SJCRH30 (cell line): ENCODE results near the gene MAPK11. TPM values are rescaled to one million over a fixed set of nuclear protein-coding genes. Genes with fewer than 3 reads are reported as not detected.

Source experiments
- DNase-seq, 2 experiments: peaks; one replicate each; pipeline ENCODE4 v3.0.0-alpha.2; 2015 to 2020
- H3K27ac ChIP-seq: fragments of 250-450 bp; sonication (Bioruptor Pico); 2 replicates; pipeline ENCODE4 v1.5.1; 2020; ENCODE audit warnings: mild to moderate bottlenecking, moderate library complexity
- H3K27me3 ChIP-seq: fragments of 250-450 bp; sonication (Bioruptor Pico); 2 replicates; pipeline ENCODE4 v1.5.1; 2020; ENCODE audit warnings: mild to moderate bottlenecking, moderate library complexity
- H3K36me3 ChIP-seq: fragments of 250-450 bp; sonication (Bioruptor Pico); 2 replicates; pipeline ENCODE4 v1.5.1; 2020; ENCODE audit warnings: mild to moderate bottlenecking, moderate library complexity
- H3K4me1 ChIP-seq: fragments of 250-450 bp; sonication (Bioruptor Pico); 2 replicates; pipeline ENCODE4 v1.5.1; 2020; ENCODE audit warnings: mild to moderate bottlenecking, moderate library complexity
- H3K4me3 ChIP-seq: fragments of 250-450 bp; sonication (Bioruptor Pico); 2 replicates; pipeline ENCODE4 v1.5.1; 2020; ENCODE audit warnings: mild to moderate bottlenecking, moderate library complexity
- H3K9me3 ChIP-seq: fragments of 250-450 bp; sonication (Bioruptor Pico); replicated peaks from 2 replicates; pipeline ENCODE4 v1.5.1; 2020; ENCODE audit warnings: mild to moderate bottlenecking, moderate library complexity
- total RNA-seq: library from RNA; depleted of rRNA; stranded (reverse); fragments of >200 nt; shearing (Covaris generic); gene quantifications from 2 replicates; pipeline ENCODE4 v1.2.3, GENCODE V29; 2014

The MAPK11 gene
- total RNA-seq, 1 experiment from 2014 or later: 4.2 TPM

DNA sequence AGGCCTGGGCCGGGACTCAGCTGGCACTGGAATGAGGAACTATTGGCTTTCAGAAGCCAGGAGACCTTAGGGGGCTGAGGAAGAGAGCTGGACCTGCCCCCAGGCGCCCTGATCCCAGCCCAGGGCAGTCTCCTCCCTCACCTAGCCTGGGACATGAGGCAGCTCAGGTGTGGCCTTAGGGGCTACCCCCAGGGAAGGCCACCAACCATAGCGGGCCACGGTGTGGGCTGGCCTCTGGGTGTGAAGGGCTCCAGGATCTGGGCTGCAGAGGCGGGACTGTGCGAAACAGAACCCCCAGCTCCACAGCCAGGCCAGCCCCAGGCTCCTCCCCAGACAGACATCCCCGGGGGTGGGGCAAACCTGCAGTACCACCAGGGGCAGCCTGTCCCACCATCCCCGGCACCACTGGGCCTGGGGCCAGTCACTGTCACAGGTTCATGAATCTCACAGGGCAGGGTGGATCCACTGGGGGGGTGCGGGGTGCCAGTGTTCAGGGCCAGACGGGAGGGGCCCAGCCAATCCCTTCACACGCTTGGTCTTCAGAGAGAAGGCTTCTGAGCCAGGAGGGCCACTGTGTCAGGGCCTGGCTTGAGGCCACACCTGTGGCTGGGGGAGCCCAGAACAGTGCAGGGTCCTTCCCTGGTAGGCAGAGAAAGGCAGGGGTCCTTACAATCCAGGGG lies 33.8 kb upstream of the MAPK11 start:
- peaks cover 47% of the 10 kb centered on the region for H3K4me1 ChIP-seq
- H3K27ac ChIP-seq: 0 out of 2 replicates have a peak overlapping the region, but pooled peaks have one; percentile 10
- H3K4me3 ChIP-seq: no peak overlapping the region
- peaks cover 34% of the 10 kb centered on the region for H3K36me3 ChIP-seq
- no peak for DNase-seq
- no peaks in the 10 kb centered on the region for H3K9me3 ChIP-seq
- H3K27me3 ChIP-seq: no peaks in the 10 kb centered on the region

DNA sequence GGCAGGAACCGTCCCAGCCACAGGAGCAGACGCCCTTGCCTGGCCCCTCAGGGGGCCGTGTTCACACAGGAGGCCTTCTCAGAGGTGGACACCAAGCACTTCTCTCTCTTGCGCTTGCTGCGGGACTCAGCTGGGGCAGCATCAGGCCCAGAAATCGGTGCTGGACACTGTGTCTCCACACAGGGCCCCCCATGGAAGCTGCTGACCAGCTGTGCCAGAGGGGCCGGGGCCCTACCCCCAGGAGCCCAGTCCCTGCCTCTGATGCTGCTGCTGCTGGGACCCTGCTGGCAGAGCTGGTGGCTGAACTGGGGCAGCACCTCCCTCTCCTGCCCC lies 33.3 kb upstream of the MAPK11 start:
- no peak overlapping the region for H3K27ac ChIP-seq
- H3K4me3 ChIP-seq: no peak overlapping the region
- DNase-seq: no peak
- peaks cover 41% of the 10 kb centered on the region for H3K4me1 ChIP-seq
- H3K27me3 ChIP-seq: no peaks in the 10 kb centered on the region
- H3K9me3 ChIP-seq: no peaks in the 10 kb centered on the region
- peaks cover 34% of the 10 kb centered on the region for H3K36me3 ChIP-seq

DNA sequence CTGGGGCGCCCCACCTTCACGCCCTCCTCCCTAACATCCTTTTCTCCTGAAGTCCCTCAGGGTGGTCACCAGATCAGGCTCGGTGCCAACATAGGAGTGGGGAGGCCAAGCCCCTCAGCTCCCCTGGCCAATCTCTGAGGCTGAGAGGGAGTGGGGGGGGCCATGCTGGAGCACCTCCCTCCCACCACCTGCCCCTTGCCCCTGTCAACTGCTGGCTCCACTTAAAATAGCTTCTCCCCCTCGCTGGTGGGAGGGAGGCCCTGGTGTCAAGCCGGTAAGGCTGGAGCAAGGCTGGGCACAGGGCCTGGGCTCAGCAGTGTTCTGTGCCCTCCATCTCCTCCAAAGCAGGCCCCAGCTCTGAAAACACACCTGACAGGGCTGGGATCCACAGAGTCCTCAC lies 32.4 kb upstream of the MAPK11 start:
- Histone ChIP-seq H3K27ac (no peak overlapping the region), H3K4me3 (no peak overlapping the region), H3K9me3 (no peaks in the 10 kb centered on the region), H3K4me1 (peaks cover 34% of the 10 kb centered on the region), H3K27me3 (no peaks in the 10 kb centered on the region), H3K36me3 (peaks cover 34% of the 10 kb centered on the region)
- peak; percentile 57 to 66 for DNase-seq

DNA sequence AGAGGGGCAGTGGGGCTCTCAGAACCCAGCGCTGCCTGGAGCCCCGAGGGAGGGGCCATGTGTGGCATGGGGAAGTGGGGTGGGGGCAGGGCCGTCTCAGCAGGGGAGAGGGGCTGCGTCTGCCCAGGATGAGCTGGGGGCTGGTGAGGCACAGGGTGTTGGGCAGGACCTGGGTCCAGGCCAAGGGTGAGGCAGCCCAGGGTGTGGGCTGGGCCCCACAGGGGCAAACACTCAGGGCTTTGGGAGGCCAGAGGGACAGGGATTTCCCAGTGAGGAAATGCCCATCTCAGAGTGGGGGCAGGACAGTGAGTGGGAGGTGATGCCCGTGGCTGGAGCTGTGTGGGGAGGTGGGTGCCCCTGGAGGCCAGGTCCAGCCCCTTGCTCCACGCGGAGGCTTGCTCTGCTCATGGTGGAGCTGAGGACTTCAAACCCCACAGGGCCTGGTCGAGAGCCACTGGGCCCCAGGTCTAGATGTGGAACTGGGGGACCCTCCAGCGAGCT lies 31.9 kb upstream of the MAPK11 start:
- peaks cover 34% of the 10 kb centered on the region for H3K4me1 ChIP-seq
- no peaks in the 10 kb centered on the region for H3K9me3 ChIP-seq
- H3K27me3 ChIP-seq: no peaks in the 10 kb centered on the region
- DNase-seq: no peak
- H3K36me3 ChIP-seq: peaks cover 34% of the 10 kb centered on the region
- no peak overlapping the region for H3K4me3 ChIP-seq
- no peak overlapping the region for H3K27ac ChIP-seq

DNA sequence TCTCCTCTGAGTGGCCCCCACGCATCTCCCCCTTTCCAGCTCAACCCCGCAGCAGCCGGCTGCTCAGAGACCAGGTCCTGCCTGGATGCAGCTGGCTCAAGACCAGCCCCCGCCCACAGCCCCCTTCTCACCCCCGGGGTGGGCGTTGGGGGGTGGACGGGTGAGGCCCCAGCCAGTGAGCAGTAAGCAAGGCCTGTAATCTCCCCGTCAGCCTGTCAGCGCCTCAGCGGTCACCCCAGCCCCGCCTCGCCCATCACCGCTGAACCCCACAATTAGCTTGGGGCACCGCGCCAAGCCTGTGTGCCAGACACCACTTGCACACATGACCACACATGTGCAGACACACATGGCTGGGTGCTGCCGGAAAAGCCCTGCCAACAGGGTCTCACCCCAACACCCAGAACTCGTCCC lies 31.4 kb upstream of the MAPK11 start:
- H3K4me1 ChIP-seq: peaks cover 34% of the 10 kb centered on the region
- no peaks in the 10 kb centered on the region for H3K27me3 ChIP-seq
- H3K27ac ChIP-seq: no peak overlapping the region
- no peak for DNase-seq
- peaks cover 34% of the 10 kb centered on the region for H3K36me3 ChIP-seq
- H3K9me3 ChIP-seq: no peaks in the 10 kb centered on the region
- H3K4me3 ChIP-seq: no peak overlapping the region

DNA sequence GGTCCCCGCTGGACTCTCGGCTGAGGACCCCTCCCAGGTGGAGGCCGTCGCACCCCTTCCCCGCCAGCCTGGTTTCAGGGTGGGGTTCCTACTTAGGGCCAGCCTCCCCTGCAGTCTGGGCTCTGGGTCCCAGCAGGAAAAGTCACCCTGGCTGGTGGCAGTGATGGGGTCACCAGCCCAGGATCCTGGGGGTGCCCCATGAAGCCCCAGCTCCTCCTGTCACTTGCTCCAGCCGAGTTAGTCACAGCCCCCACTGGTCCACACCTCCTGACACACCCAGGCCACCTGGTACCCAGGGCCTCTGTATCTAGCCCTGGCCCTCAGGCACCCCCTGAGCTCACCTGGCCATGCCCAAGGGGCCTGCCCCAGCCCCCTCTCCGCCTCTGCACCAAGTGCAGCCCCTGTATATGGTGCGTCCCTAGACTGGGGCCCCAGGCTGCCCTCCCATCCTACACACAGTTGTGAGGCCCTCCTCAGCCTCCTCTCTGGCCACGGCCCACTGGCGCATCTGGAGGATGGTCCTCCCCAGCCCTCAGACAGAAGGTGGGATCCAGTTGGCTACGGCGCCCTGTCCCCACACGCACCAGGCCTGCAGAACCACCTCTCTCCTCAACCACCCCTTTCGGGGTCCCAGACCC lies 30.6 kb upstream of the MAPK11 start:
- no peak overlapping the region for H3K4me3 ChIP-seq
- DNase-seq: no peak
- H3K4me1 ChIP-seq: peaks cover 34% of the 10 kb centered on the region
- H3K9me3 ChIP-seq: no peaks in the 10 kb centered on the region
- no peaks in the 10 kb centered on the region for H3K27me3 ChIP-seq
- H3K36me3 ChIP-seq: peaks cover 34% of the 10 kb centered on the region
- no peak overlapping the region for H3K27ac ChIP-seq

DNA sequence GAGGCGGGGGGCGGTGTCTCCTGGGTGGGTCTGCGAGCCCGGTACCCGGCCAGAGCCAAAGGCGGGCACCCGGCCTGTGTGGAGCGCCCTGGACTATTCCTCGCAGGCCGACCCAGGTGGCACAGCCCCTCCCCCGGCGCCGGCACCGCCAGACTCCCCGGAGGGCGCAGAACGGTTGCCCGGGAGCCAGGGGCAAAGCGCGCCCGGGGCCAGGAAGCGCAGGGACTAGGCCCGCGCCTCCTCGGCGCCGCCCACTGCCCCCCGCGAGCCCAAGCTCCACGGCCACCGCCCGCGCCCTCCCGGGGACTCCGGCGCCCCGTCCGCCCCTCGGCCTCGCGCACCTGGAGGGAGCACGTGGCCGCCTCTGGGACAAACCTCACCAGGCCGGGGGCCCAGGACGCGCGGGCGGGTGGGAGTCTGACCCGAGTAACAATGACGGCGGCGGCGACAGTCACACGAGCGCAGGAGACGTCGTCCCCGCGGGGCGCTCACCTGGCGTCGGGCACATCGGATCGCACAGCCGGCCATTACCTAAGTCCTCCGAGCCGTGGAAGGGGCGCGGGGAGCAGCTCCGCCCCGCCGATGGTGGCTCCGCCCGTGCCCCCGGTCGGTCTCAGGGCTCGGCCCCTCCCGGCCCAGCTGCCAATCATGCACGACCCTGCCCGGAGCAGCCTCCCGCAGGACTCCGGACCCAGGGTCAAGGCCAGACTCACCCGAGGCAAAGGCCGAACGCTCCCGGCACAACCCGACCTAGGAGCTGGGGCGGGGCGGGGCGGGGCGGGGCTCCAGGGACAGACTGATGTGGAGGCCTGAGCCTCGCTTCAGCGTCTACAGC lies 29.8 kb upstream of the MAPK11 start:
- no peaks in the 10 kb centered on the region for H3K27me3 ChIP-seq
- H3K27ac ChIP-seq: no peak overlapping the region
- H3K36me3 ChIP-seq: peaks cover 32% of the 10 kb centered on the region
- H3K4me1 ChIP-seq: peaks cover 28% of the 10 kb centered on the region
- H3K4me3 ChIP-seq: no peak overlapping the region
- no peak for DNase-seq
- no peaks in the 10 kb centered on the region for H3K9me3 ChIP-seq

DNA sequence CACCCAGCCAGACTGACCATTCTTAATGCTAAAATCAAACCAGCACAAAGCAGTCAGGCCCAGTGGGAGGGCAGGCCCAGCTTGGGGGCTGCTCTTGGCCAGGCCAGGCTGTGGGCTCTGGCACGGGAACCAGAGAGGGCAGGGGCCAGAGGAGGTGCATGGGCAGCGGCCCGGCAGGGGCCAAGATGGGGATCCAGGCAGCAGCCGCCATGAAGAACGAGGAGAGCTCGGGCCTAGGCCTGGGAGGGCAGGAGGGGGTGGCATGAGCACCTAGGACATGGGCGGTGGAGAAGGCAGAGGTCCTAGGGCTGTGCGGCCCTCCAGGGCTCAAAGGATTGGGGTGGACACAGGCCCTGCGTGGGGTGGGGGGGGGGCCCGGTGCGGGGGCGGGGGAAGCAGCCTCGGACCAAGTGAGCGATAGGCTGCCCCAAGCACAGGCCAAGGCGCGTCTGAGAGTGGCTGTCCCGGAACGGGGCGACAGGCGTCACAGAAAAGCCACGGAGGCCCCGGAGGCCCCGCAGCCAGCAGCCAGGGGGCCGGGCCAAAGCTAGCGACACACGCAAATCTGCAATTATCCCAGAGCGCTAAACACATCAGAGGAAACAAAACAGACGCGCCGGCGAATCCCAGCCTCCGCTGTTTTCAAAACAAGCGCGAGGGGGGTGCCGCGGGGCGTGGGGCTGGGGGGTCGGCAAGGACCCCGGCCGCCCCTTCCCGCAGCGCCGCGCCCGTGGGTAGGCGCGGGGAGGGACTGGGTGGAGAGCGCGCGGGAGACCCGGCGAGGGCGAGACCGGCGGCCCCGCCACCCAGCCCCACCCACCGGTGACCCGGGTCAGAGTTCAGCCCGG lies 29.0 kb upstream of the MAPK11 start:
- no peak for DNase-seq
- no peak overlapping the region for H3K4me3 ChIP-seq
- H3K27ac ChIP-seq: no peak overlapping the region
- no peaks in the 10 kb centered on the region for H3K27me3 ChIP-seq
- peaks cover 27% of the 10 kb centered on the region for H3K4me1 ChIP-seq
- no peaks in the 10 kb centered on the region for H3K9me3 ChIP-seq
- H3K36me3 ChIP-seq: peaks cover 26% of the 10 kb centered on the region

DNA sequence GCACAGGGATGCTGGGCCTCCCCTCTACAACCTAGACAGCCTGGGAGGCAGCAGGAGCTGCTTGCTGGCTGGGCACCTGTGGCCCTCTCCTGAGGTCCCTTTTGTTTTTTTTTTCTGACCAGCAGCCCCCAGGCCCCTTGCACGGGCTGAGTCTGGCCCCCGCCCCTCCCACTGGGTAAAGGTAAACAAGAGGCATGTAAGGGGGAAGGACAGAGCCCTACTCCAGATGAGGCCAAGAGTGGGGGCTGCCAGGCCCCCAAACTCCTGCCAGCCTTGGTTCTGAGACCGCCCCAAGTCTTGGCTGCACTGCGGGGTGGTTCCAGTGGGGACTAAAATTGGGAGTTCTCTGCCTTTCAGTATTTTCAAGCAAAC lies 28.1 kb upstream of the MAPK11 start:
- H3K4me1 ChIP-seq: peaks cover 25% of the 10 kb centered on the region

DNA sequence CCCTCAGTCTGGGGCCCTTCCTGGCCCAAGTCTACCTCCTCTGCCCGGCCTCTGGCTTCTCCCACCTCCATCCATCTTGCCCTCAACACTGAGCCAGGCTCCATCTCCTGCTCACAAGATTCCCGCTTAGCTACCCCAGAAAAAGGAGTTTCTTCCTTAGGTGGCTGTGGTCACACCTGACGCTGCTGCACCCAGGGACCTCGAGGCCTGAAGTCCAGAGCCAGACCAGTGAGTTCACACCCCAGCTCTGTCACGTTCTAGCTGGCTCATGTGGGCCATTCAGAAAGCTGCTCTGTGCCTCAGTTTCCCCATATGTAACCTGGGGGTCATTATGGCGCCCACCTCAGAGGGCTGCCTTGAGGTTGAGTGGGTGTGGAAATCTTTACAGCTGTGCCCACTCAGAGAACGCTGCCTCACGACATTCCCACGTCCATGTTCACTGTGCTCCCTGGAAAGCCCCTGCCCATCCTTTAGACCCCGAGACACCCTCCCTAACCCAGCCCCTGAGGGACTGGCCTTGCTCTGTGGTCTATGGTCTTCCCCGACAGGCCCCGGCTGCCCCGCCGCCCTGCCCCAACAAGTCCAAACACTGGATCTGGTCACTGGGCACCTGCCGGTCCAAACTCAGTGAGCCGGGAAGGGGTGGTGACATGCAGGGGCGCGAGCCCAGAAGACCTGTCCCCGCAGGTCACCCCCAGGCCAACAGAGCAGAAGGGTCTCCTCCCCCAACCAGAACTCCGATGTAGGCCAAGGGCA lies 27.5 kb upstream of the MAPK11 start:
- H3K4me1 ChIP-seq: peaks cover 25% of the 10 kb centered on the region
- no peaks in the 10 kb centered on the region for H3K9me3 ChIP-seq
- H3K4me3 ChIP-seq: no peak overlapping the region
- H3K36me3 ChIP-seq: peaks cover 23% of the 10 kb centered on the region
- DNase-seq: no peak
- H3K27ac ChIP-seq: no peak overlapping the region
- no peaks in the 10 kb centered on the region for H3K27me3 ChIP-seq

More for the DNA sequence above, 28.1 kb upstream of the MAPK11 start:
- Histone ChIP-seq H3K9me3 (no peaks in the 10 kb centered on the region), H3K36me3 (peaks cover 23% of the 10 kb centered on the region), H3K27ac (no peak overlapping the region), H3K4me3 (no peak overlapping the region), H3K27me3 (no peaks in the 10 kb centered on the region)
- no peak for DNase-seq

DNA sequence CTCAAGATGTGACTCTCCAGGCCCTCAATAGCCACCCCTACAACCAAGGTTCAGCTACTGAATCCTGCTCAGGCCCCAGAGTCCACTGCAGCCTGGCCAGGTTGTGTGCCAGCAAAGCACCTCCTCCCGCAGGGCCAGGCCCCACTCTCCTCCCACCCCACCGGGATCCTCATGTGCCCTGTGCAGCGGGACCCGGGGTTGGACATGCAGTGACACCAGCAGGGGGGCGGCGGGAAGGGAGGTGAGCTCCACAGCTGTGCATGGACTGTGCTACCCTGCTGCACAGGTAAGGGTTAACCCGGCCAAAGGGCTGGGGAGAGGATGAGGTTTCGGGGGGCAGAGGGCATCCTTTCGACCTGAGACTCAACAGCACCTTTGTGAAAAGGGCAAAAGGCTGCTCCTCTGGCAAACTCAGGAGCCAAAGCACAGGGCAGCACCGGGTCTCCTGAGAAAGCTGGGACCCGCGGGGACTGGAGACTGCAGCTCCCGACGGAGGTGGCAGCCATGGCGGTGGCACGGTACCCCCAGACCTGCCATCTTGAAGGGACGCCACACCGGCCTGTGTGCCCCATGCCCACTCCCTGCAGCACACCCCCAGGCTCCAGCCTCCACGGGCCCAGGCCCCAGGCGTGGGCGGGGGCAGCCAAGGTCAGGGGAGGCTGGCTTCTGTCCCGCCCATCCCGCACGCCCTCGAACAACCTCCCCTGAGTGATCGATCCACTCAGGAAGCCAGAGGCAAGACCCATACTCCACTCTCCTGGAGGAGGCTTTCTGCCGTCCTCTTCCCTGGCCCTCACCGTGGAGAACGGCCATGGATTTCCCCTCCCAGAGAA lies 26.7 kb upstream of the MAPK11 start:
- Histone ChIP-seq H3K9me3 (no peaks in the 10 kb centered on the region), H3K4me1 (peaks cover 23% of the 10 kb centered on the region), H3K27me3 (no peaks in the 10 kb centered on the region), H3K4me3 (no peak overlapping the region), H3K27ac (no peak overlapping the region), H3K36me3 (peaks cover 22% of the 10 kb centered on the region)
- DNase-seq: no peak

DNA sequence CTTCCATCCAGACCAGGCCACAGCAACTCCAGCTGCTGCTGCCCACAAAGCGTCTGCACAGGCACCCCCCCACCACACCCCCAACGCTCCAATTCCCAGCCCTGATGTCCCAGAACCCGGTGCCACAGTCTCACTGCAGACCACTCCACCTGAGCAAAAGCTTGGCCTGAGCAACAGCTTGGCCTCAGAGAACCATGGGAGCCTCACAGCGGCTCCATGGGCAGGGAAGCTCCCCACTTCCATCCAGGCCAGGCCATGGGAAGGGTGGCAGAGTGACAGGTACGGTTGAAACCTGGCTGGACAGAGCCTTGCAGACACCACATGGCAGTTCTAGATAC lies 24.1 kb upstream of the MAPK11 start:
- peaks cover 23% of the 10 kb centered on the region for H3K4me1 ChIP-seq
- DNase-seq: no peak
- H3K27me3 ChIP-seq: no peaks in the 10 kb centered on the region
- peaks cover 33% of the 10 kb centered on the region for H3K36me3 ChIP-seq
- H3K4me3 ChIP-seq: no peak overlapping the region
- H3K9me3 ChIP-seq: no peaks in the 10 kb centered on the region
- H3K27ac ChIP-seq: peak overlapping the region; percentile 50; the same call in 1 of the 2 replicates
